NCI-H1105 (cell line): ENCODE results near the gene BLOC1S4.
"Not testable (repeated sequence)": the region's sequence is repeated elsewhere in the genome, so short reads cannot be mapped to it uniquely, and the experiment has no call there.

Experiments used
- DNase-seq: peaks from one replicate; lab custom pipeline; 2025; lab: John Stamatoyannopoulos, UW

Gene BLOC1S4

GRCh38 chr4:6718932-6719610 is 3.1 kb downstream of the BLOC1S4 start:
- DNase-seq = no peak

GRCh38 chr4:6719611-6720179 is 3.7 kb downstream of the BLOC1S4 start:
- DNase-seq = no peak

GRCh38 chr4:6720202-6720699 is 4.3 kb downstream of the BLOC1S4 start:
- DNase-seq = peak; percentile 22

GRCh38 chr4:6721121-6721520 is 5.1 kb downstream of the BLOC1S4 start:
- no peak for DNase-seq

GRCh38 chr4:6722891-6723290 is 6.9 kb downstream of the BLOC1S4 start:
- no peak for DNase-seq

- DNase-seq = no peak
These were observed 7.9 kb downstream of the BLOC1S4 start for GRCh38 chr4:6723851-6724250.

GRCh38 chr4:6724421-6725111 is 8.6 kb downstream of the BLOC1S4 start:
- no peak for DNase-seq

- DNase-seq = not testable (repeated sequence)
These were observed 9.5 kb downstream of the BLOC1S4 start for GRCh38 chr4:6725427-6725961.

- DNase-seq = no peak
These were observed 11.3 kb downstream of the BLOC1S4 start for GRCh38 chr4:6727081-6727942.

GRCh38 chr4:6727943-6728250 is 11.9 kb downstream of the BLOC1S4 start:
- DNase-seq = no peak

- DNase-seq = no peak
These were observed 12.5 kb downstream of the BLOC1S4 start for GRCh38 chr4:6728320-6729029.

- no peak for DNase-seq
These were observed 14.8 kb downstream of the BLOC1S4 start for GRCh38 chr4:6730603-6731317.

- no peak for DNase-seq
These were observed 15.3 kb downstream of the BLOC1S4 start for GRCh38 chr4:6731318-6731675.

GRCh38 chr4:6731780-6732179 is 15.8 kb downstream of the BLOC1S4 start:
- DNase-seq = no peak

GRCh38 chr4:6732441-6733357 is 16.7 kb downstream of the BLOC1S4 start:
- DNase-seq = no peak

- DNase-seq = no peak
These were observed 17.6 kb downstream of the BLOC1S4 start for GRCh38 chr4:6733358-6734164.

GRCh38 chr4:6734165-6734786 is 18.3 kb downstream of the BLOC1S4 start:
- DNase-seq = no peak

- no peak for DNase-seq
These were observed 23.9 kb downstream of the BLOC1S4 start for GRCh38 chr4:6739920-6740319.

GRCh38 chr4:6740347-6740746 is 24.4 kb downstream of the BLOC1S4 start:
- DNase-seq = no peak
